ENCODE data around the gene GTF2F2.

DNA sequence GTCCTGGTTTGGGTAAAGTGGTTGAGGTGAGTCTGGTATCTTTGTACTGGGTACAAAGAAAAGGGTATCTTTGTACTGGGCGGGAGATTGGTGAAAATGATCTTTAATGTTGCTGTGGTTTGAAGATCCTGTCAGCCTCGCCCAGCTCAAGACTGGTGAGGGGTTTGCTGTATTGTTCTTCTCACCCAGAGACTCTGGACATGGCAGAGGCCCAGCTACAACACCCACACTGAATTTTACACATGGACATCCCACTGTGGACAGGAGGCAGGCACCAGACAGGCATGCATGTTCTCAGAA is 177.8 kb downstream of the GTF2F2 start:
- TF ChIP-seq, protein P1, sequence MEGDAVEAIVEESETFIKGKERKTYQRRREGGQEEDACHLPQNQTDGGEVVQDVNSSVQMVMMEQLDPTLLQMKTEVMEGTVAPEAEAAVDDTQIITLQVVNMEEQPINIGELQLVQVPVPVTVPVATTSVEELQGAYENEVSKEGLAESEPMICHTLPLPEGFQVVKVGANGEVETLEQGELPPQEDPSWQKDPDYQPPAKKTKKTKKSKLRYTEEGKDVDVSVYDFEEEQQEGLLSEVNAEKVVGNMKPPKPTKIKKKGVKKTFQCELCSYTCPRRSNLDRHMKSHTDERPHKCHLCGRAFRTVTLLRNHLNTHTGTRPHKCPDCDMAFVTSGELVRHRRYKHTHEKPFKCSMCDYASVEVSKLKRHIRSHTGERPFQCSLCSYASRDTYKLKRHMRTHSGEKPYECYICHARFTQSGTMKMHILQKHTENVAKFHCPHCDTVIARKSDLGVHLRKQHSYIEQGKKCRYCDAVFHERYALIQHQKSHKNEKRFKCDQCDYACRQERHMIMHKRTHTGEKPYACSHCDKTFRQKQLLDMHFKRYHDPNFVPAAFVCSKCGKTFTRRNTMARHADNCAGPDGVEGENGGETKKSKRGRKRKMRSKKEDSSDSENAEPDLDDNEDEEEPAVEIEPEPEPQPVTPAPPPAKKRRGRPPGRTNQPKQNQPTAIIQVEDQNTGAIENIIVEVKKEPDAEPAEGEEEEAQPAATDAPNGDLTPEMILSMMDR (conservative IDR thresholded peaks at IDR 0.05) = no peak
- TF ChIP-seq ZFX (IDR thresholded peaks at IDR 0.05) = no peak

Measured in C4-2B (cell line).